Right forelimb (tissue), 1 donor: Measurements from ENCODE around the gene LASP1.
"Not testable (repeated sequence)": the region's sequence is repeated elsewhere in the genome, so short reads cannot be mapped to it uniquely, and the experiment has no call there.

Source experiments
- DNase-seq: peaks from one replicate; pipeline ENCODE4 v3.0.0-alpha.2; 2018

The LASP1 gene

GRCh38 chr17:38940404-38940803 lies 70.5 kb downstream of the LASP1 start:
- DNase-seq = no peak

- no peak for DNase-seq
Measured at GRCh38 chr17:38942696-38943334, 73.0 kb downstream of the LASP1 start.

GRCh38 chr17:38943607-38944006 lies 73.7 kb downstream of the LASP1 start:
- DNase-seq = no peak

- no peak for DNase-seq
Measured at GRCh38 chr17:38947189-38947588, 77.3 kb downstream of the LASP1 start.

- not testable (repeated sequence) for DNase-seq
Measured at GRCh38 chr17:38953800-38954199, 83.9 kb downstream of the LASP1 start.

GRCh38 chr17:38958326-38958725 lies 88.5 kb downstream of the LASP1 start:
- DNase-seq = no peak

GRCh38 chr17:38958756-38959155 lies 88.9 kb downstream of the LASP1 start:
- DNase-seq = no peak

- no peak for DNase-seq
Measured at GRCh38 chr17:38959508-38959907, 89.7 kb downstream of the LASP1 start.

- DNase-seq = no peak
Measured at GRCh38 chr17:38960402-38960801, 90.5 kb downstream of the LASP1 start.

- DNase-seq = no peak
Measured at GRCh38 chr17:38961413-38961812, 91.6 kb downstream of the LASP1 start.

GRCh38 chr17:38967290-38967738 lies 97.5 kb downstream of the LASP1 start, which contains the start of gene FBXO47:
FBXO47 (minus strand) TSS chr17:38967403; CDS start chr17:38963025, 4,378 bp downstream.
- peak; percentile 89 for DNase-seq

- no peak for DNase-seq
Measured at GRCh38 chr17:38969281-38969680, 99.4 kb downstream of the LASP1 start.

GRCh38 chr17:38970128-38970527 lies 100.3 kb downstream of the LASP1 start:
- DNase-seq = no peak

GRCh38 chr17:38970804-38971203 lies 100.9 kb downstream of the LASP1 start:
- DNase-seq = no peak
